NCI-H1105 (cell line): ENCODE data around the gene SMIM23.

ENCODE experiments used
- DNase-seq: peaks from one replicate; lab custom pipeline; 2025; lab: John Stamatoyannopoulos, UW

Gene SMIM23

DNA sequence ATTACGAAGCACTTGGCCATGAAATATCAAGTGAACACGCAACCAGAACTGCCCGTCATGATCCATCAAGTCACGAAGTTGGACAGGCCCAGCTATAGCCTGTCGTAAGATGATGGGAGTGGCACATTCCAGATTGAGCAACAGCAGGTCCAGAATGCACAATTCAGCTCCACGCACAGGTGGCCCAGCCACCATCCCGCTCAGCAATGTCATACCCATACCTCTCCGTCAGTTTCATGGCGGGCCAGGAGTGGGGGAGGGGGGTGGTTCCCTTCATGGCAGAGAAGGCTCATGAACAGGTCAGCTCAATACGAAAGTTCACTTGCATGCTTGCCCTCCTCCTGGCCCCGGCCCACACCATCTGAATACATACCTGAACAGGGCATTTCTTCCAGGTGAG is 34.9 kb downstream of the SMIM23 start:
- DNase-seq = no peak

DNA sequence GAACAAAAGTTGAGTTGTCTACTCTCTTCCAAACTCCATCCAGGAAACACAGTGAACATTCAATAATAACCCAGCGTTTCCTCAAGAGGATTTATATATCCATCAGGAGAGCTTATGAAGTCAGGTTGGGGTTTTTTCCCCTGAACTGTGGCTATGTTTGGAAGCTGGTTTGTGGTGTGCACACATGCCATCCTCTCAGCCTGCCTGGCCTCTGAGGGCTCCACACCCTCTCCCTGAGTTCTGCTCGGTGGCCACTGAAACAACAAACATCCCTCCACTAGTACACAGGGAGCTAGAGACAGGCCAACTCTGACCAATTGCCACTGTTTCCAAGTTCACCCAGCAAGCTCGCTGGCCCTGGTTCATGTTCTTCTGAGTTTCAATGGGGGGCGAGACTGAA is 35.7 kb downstream of the SMIM23 start:
- no peak for DNase-seq

DNA sequence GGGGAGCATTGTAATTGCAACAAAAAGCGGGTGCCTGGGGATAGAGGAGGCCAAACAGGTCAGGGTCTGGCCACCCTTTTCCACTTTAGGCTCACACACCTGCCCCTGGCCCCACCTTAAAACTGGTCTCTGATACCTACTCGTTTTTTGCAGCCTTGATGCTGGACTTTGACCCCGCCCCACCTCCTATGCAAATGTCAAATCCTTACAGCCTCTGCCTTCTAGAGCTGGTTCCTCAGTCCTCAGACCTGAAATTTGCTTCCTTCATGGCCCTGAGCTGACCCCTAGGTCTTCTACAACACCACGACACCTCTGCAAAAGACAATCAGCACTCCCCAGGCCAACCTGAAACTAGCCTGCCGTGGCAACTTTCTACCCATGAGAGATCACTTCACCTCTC is 37.7 kb downstream of the SMIM23 start:
- DNase-seq = no peak

DNA sequence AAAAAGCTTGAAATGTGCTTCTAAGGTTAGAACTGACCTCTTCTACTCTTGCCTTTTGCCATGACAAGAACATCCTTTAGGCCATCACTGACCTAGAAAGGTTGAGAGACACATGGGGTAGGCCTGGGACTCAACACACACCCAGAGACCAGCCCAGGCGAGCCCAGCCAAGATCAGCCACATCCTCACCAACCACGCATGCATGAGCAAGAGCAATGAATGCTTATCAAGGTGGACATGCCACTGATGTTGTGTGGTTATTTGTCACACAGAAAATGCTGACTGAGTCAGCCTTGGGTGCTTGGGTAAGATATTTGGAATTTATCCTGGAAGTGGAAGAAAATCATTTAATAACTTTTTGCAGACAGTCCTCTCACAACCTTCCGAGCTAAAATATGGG is 39.4 kb downstream of the SMIM23 start:
- DNase-seq = no peak

DNA sequence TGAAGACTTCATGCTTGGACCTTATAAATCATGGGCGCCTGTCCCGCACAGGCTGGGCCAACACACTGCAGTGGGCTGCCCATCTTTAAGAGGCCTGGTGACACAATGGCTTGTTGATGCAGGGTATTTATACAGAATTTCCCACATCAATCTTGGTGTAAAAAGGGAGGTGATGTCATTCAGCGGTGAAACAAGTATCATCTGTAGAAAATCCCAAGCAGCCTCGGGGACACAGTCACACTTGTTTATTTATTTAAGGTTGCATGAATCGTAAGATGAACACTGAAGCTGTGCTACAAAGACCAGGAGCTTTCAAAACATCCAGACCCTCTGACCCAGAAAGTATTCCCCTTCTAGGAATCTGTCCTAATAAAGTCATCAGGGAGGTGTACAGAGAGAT is 40.5 kb downstream of the SMIM23 start:
- no peak for DNase-seq

DNA sequence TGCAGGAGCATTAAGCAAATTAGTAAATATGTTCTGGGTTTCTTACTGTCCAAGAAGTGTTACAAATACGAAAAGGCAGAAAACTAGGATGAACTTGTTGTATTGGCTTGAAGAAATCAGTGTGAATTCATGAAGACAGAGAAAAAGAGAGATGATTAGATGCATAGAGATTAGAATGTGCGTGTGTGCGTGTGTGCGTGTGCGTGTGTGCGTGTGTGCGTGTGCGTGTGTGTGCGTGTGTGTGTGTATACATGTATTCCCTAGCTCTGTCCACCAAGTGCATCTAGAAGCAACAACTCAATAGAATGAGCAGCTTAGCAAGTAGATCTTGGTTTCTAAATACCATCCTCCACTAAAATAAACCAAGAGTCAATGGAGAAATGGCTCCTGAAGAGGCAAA is 41.5 kb downstream of the SMIM23 start:
- no peak for DNase-seq

DNA sequence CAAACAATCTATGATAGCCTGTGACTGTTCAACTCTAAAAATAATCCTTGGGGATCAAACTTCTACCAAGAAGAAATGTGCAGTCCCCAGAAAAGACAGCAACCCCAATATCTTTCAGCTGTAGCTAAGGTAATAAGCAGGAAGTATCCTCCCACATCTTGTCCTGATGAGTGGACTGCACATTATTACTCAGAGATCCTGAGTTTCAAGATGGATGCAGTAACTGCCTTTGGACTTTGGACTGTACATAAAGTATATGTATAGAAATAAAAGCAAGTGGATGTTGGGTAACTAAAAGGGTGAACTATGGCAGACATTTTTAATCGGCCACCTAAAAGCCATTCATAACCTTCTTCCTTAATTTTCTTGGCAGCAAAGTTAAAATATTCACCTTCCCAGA is 45.1 kb downstream of the SMIM23 start:
- DNase-seq = no peak

DNA sequence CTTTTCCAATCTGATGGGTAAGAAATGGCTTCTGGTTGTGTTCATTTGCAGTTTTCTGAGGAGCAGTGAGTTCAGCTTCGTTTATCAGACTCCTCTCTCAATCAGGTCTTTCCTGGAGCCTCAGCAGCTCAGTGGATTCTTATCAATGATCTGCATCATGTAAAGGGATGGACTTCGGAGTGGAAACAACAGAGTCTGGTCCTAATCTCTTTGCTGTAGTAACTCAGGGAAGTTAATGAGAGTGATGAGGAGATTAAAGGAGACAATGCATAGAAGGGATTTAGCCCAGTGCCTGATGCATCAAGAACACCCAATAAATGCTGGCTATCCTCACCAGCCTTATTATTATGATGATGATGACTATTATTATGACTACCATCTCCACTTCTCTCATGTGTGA is 47.2 kb downstream of the SMIM23 start:
- DNase-seq = no peak

DNA sequence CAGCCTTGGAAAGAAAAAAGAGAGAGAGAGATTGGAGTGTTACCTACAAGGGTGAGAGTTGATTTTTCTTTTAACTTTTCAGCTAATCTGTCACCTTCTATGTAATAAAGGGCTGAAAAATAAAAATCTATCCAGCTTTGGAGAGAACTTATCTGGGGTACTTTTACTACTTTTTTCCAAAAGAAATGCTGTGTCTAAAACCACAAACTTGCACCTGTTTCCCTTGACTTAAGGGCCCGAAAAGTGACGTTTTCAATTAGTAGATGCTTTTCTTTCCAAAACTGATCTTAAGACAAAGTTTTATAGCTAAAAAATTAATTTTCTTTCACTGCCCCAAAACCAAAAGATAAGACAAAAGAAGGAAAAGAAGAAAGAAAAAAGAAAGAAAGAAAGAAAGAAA is 48.8 kb downstream of the SMIM23 start:
- no peak for DNase-seq

DNA sequence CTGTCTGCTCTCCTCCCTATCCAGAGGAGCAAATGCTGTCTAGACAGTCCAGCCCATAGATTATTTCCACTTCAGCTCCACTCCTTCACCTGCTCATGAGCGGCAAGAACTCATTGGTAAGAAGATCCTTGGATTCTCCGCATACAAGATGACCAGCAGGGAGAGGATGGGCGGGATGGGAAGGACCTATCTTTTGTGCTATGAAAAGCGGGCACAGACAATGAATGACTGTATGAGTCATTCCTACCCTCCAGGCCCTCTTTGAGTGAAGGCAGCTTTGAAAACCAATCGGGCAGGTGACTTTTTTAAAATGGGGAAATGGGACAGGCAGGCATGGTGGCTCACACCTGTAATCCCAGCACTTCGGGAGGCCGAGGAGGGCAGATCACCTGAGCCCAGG is 49.4 kb downstream of the SMIM23 start:
- DNase-seq = no peak

DNA sequence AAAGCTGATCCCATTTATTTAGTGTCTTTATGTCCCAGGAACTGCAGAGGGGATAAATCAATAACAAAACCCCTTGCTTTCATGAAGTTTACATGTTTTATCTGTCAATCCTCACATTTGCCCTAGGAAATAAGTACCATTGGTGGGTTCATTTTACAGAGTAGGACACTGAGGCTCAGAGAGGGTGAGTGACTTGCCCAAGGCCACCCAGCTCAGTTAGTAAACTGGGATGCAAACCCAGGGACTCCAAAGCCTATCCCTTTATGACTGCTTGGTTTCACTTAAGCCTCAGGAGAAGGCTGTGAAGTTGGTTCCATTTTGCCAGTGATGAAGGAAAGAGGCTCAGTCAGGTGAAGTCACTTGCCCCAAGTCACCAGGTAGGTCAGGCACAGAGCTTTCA is 51.9 kb downstream of the SMIM23 start:
- no peak for DNase-seq

DNA sequence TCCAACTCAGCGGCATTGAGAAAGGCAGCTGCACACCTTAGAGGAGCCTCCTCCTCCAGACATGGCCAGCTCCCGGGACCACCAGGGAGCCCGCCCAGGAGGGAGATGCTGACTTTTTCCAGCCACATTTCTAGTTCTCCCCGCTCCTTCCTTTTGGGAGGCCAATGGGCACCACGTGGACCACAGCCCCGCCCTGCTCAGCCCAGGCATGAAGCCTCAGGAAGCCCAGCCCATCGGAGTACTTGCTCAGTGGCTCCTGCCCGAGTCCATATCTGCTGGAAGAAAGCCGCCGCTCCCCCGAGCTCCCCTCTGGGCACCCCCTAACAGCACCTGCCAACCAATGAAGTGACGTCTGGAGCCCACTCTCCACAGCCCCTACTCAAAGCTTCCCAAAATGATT is 52.4 kb downstream of the SMIM23 start:
- no peak for DNase-seq

DNA sequence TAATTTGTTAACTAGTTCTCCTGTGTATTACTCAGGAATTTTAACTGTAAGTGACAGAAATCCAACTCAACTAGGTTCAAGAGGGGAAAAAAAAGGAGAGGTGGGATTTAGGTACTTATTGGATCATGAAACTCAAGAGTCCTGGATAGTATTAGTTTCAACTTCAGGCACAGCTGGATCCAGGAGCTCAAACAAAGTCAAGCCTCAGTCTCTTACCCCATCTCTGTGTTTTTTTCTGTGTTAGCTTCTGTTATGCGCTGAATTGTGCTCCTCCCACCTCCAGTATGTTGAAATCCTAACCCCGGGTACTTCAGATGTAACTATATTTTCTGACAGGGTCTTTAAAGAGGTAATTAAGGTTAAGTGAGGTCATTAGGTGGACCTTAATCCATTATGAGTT is 53.5 kb downstream of the SMIM23 start:
- no peak for DNase-seq

DNA sequence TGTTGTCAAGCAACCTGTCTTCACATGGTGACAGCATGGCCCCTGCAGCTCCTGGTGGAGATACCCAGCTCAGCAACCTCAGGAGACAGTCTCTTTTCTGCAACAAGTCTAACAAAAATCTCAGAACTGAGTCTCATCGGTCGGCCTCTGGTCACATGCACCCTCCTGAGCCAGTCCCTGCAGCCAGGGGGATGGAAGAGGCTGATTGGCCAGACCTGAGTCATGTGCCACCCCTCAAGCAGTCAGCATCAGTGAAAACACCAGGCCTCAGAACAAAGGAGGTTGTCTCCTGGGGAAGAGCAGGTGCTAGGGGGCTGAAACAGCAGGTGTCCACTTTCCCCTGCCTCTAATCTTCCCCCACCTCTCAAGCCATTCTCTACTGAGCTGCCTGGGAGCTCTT is 54.4 kb downstream of the SMIM23 start:
- no peak for DNase-seq
